Endometrial microvascular endothelial cells (primary cell): Measurements from ENCODE around the gene EIF2S2. TPM values are rescaled to one million over a fixed set of nuclear protein-coding genes. Genes with fewer than 3 reads are reported as not detected.

Experiments used
- in situ Hi-C: cut with HindIII; loops from 2 replicates; pipeline ENCODE4 v1.10.0; 2017; ENCODE audit warnings: low sequenced_read_pairs, low pct_unique_long_range_greater_than_20kb; ENCODE audit errors: inconsistent ontology term
- total RNA-seq: library from RNA; depleted of rRNA; stranded (reverse); fragments of >200 nt; gene quantifications from one replicate; pipeline ENCODE4 v1.2.3, GENCODE V29; 2015; ENCODE audit errors: inconsistent ontology term

The EIF2S2 gene
- total RNA-seq, 1 donor from 2014 or later, result 73.2 TPM

- in situ Hi-C loops, result no loop called here
Measured at GRCh38 chr20:34045930-34046725, 65.9 kb downstream of the EIF2S2 start.

DNA sequence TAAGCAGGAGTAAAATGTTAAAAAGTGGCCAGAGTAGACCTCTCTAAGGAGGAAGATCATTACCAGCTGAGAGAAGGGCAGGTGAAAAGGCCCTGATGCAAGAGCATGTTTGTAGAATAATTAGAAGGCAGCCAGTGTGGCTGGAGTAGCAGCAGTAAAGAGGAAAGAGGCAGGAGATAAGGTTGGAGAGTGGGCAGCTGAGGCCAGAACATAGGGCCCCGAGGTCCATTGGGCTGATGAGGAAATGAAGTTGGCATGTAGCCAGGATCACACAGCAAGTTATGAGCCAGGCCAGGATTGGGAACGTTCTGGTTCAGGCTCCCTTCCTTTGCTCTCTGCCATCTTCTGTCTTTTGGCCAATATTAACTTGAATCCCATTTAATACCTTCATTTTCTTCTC is 66.7 kb downstream of the EIF2S2 start:
- in situ Hi-C loops, result no loop called here

- in situ Hi-C loops, result no loop called here
Measured at GRCh38 chr20:34043025-34043424, 69.0 kb downstream of the EIF2S2 start.

DNA sequence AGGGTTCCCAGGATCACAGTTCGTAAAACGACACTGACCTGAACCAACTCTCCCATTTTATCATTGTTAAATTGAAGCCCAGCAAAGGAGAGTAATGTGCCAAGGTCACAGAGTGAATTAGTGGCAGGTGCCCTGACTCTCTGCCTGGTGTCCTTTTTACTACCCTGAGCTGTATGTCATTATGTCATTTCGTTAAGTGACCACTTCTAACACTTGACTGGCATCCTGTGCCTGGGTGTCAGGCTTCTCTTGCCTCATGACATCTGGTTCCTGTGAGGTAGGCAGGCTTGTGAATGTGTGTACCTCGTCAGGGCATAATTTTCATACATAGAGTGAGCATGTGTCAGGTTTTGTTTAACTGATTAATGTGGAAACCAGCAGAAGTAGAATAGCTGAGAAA is 69.8 kb downstream of the EIF2S2 start:
- in situ Hi-C loops, result no loop called here

DNA sequence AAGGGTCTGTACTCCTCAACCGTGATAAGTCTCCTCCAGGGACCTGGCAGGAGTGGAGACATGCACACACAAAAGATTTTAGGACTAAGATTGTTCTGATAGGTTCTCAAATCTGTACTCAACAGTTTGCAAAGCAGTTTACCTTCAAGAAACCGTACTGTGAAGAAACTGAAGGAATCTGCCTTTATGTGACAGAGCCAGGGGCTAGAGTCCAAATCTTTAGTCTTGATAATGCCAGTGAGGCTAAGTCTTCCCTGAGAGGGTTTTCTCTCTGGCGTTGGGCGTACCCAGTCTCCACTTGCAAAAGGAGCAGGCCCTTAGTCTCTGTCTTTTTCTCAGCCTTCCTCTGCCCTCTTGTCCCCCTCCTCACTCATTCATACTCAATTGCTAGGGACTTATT is 70.8 kb downstream of the EIF2S2 start:
- in situ Hi-C loops, result no loop called here

DNA sequence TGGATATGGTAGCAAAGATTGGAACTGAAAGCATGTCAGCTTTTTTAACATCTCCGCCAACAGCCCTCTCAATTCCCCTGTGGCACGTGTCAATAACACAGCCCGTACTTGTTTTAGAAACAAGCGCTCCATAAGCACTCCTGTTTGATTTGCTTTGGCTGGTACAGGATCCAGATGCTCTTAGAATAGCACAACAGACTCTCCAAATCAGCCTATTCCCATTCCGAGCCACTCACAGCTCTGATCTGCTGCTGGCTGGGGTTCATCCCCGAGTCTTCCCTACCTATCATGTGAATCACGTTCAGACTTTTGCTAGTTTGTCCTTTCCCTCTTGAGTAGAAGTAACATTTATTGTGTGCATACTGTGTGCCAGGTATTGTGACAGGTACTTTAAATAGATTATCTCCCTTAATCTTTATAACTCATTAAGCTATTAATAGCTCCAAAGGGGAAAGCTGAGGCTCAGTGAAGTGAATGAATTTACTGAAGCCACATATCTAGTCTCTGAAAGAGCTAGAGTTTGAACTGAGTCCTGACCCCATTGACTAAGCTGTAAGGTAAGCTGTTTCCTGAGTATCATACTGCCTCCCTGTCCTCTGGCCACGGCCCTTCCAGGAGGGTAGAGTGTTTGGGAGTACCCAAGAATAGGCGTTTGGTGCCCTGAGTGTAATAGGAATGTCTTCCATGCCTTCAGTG is 71.6 kb downstream of the EIF2S2 start:
- in situ Hi-C loops, result no loop called here

Other genes with a start within 250 kb of the EIF2S2 start
- gene RALY, start 118.3 kb downstream of the EIF2S2 start, total RNA-seq, result 145 TPM
- gene ASIP, start 129.2 kb upstream of the EIF2S2 start, total RNA-seq, result not detected
- 134 TPM for gene AHCY, start 191.1 kb upstream of the EIF2S2 start, total RNA-seq